HCT116 (cell line): ENCODE data around the gene SLC39A12. TPM values are rescaled to one million over a fixed set of nuclear protein-coding genes. Genes with fewer than 3 reads are reported as not detected.

Source experiments
- ATAC-seq: fragments of 200-7000 bp; cut with Tn5 transposase; 2 replicates; pipeline ENCODE4 v1.9.1; 2020; ENCODE audit warnings: mild to moderate bottlenecking, moderate library complexity
- BruUV-seq: library from RNA; stranded (reverse); fragments of 400-500 nt; replicated peaks from 2 replicates; lab custom pipeline; 2021; lab: Mats Ljungman, UMichigan
- CTCF ChIA-PET: fragments of 300-600 bp; sonication (Branson Sonifier 250); formaldehyde crosslinking; loops from one replicate; lab custom pipeline; 2021; ENCODE audit warnings: antibody characterized with exemption; lab: Charles Lee
- POLR2A ChIA-PET: fragments of 300-600, 350-600 bp; sonication (Branson Sonifier 250); formaldehyde crosslinking; loops from one replicate; lab custom pipeline; 2021; ENCODE audit warnings: antibody characterized with exemption; lab: Charles Lee
- RAD21 ChIA-PET, 2 experiments: fragments of 300-600 bp; sonication (Branson Sonifier 250); formaldehyde crosslinking; loops; one replicate each; lab custom pipeline; 2023; ENCODE audit warnings: low total read pairs in 2 of 2; ENCODE audit not compliant: uncharacterized antibody in 2 of 2, unreplicated experiment in 2 of 2, low non-redundant PET in 1 of 2; lab: Charles Lee
- DNase-seq: peaks from one replicate; pipeline ENCODE4 v3.0.0-alpha.2; 2010; ENCODE audit warnings: low read depth, low spot score
- H2AFZ ChIP-seq: fragments of 200-600 bp; shearing (Covaris generic), sonication (generic); 2 replicates; pipeline ENCODE4 v1.6.1; 2017; ENCODE audit warnings: low read depth, mixed run types, mixed read lengths, antibody characterized with exemption, low read length; ENCODE audit not compliant: poor library complexity, severe bottlenecking
- H3K27ac ChIP-seq: 2 replicates; pipeline ENCODE4 v1.5.1; 2012; ENCODE audit warnings: low read depth, low read length
- H3K27me3 ChIP-seq: fragments of 200-600 bp; sonication (generic); 2 replicates; pipeline ENCODE4 v1.6.1; 2016; ENCODE audit warnings: mixed run types, low read length, mixed read lengths; ENCODE audit not compliant: insufficient read depth
- H3K36me3 ChIP-seq, 2 experiments: fragments of 200-500 bp in 1 of 2; fragments of 200-600 bp in 1 of 2; sonication (Bioruptor generic) in 1 of 2; sonication (generic) in 1 of 2; 2 replicates each; pipeline versions ENCODE4 v1.5.1 to v1.6.1; 2014 to 2016; ENCODE audit warnings: low read length in 2 of 2, inconsistent platforms in 1 of 2, mixed read lengths in 1 of 2, mixed run types in 1 of 2; ENCODE audit not compliant: insufficient read depth in 2 of 2, control insufficient read depth in 1 of 2
- H3K4me1 ChIP-seq, 2 experiments: fragments of 200-600 bp in 1 of 2; sonication (generic) in 1 of 2; 2 replicates each; pipeline versions ENCODE4 v1.5.1 to v1.6.1; 2012 to 2017; ENCODE audit warnings: low read length in 2 of 2, inconsistent platforms in 1 of 2, mild to moderate bottlenecking in 1 of 2, mixed read lengths in 1 of 2, mixed run types in 1 of 2, moderate library complexity in 1 of 2; ENCODE audit not compliant: insufficient read depth in 2 of 2, control insufficient read depth in 1 of 2
- H3K4me2 ChIP-seq: fragments of 200-600 bp; sonication (generic); 2 replicates; pipeline ENCODE4 v1.6.1; 2017; ENCODE audit warnings: mixed run types, low read length, mixed read lengths
- H3K4me3 ChIP-seq, 2 experiments: fragments of 200-600 bp in 1 of 2; sonication (generic) in 1 of 2; replicated peaks in 1 of 2; 2 replicates each; pipeline ENCODE4 v1.5.1; 2011 to 2016; ENCODE audit warnings: low read length in 2 of 2, control low read depth in 1 of 2, low read depth in 1 of 2, mild to moderate bottlenecking in 1 of 2, mixed read lengths in 1 of 2, mixed run types in 1 of 2
- H3K79me2 ChIP-seq: fragments of 200-600 bp; sonication (generic); 2 replicates; pipeline ENCODE4 v1.6.1; 2017; ENCODE audit warnings: mild to moderate bottlenecking, mixed run types, low read length, moderate library complexity, mixed read lengths; ENCODE audit not compliant: insufficient read depth
- H3K9ac ChIP-seq: fragments of 200-600 bp; sonication (generic); 2 replicates; pipeline ENCODE4 v1.6.1; 2016; ENCODE audit warnings: low read length, mixed read lengths
- H3K9me2 ChIP-seq: fragments of 200-600 bp; sonication (generic), shearing (Covaris generic); 2 replicates; pipeline ENCODE4 v1.6.1; 2017; ENCODE audit warnings: mixed run types, mild to moderate bottlenecking, moderate library complexity; ENCODE audit not compliant: insufficient read depth
- H3K9me3 ChIP-seq, 2 experiments: fragments of 200-500 bp in 1 of 2; fragments of 200-600 bp in 1 of 2; sonication (Bioruptor generic) in 1 of 2; sonication (generic) in 1 of 2; 2 replicates each; pipeline ENCODE4 v1.6.1; 2014 to 2017; ENCODE audit warnings: low read length in 2 of 2, mixed read lengths in 2 of 2, inconsistent platforms in 1 of 2, low read depth in 1 of 2, mild to moderate bottlenecking in 1 of 2, mixed run types in 1 of 2, moderate library complexity in 1 of 2; ENCODE audit not compliant: control insufficient read depth in 1 of 2, insufficient read depth in 1 of 2
- H4K20me1 ChIP-seq: fragments of 200-600 bp; sonication (generic), shearing (Covaris generic); 2 replicates; pipeline ENCODE4 v1.6.1; 2017; ENCODE audit warnings: mixed run types, mild to moderate bottlenecking, moderate library complexity; ENCODE audit not compliant: insufficient read depth
- CBX3 ChIP-seq: IDR thresholded peaks from 2 replicates; pipeline ENCODE4 v1.6.1; 2012; ENCODE audit warnings: low read depth
- CEBPB ChIP-seq: IDR thresholded peaks from 2 replicates; pipeline ENCODE4 v1.6.1; 2012; ENCODE audit warnings: low read depth
- ELF1 ChIP-seq: IDR thresholded peaks from 2 replicates; pipeline ENCODE4 v1.6.1; 2012; ENCODE audit warnings: low read depth, borderline replicate concordance
- FOSL1 ChIP-seq: IDR thresholded peaks from 2 replicates; pipeline ENCODE4 v1.6.1; 2012; ENCODE audit warnings: low read depth
- SIN3A ChIP-seq: IDR thresholded peaks from 2 replicates; pipeline ENCODE4 v1.6.1; 2012; ENCODE audit warnings: low read depth
- SP1 ChIP-seq: IDR thresholded peaks from 2 replicates; pipeline ENCODE4 v1.6.1; 2012; ENCODE audit warnings: low read depth
- TCF7L2 ChIP-seq: IDR thresholded peaks from 2 replicates; pipeline ENCODE4 v1.7.0; 2011; ENCODE audit warnings: borderline replicate concordance, inconsistent platforms; ENCODE audit not compliant: insufficient read depth, insufficient read length; ENCODE audit errors: extremely low read depth
- intact Hi-C: fragments of 100-400 bp; cut with micrococcal nuclease; formaldehyde crosslinking; loops from 2 replicates; pipeline ENCODE4 v1.10.0; 2022
- total RNA-seq: library from RNA; stranded (reverse); gene quantifications from one replicate; pipeline ENCODE4 v1.2.1, GENCODE V29; 2021; ENCODE audit not compliant: unreplicated experiment
- TF ChIP-seq, protein P1 (sequence below): IDR thresholded peaks from 2 replicates; pipeline ENCODE4 v1.6.1; 2012; ENCODE audit warnings: low read depth

Gene SLC39A12
- total RNA-seq, 1 experiment from 2014 or later = not detected

- BruUV-seq = no TSS peak
- intact Hi-C loops = no loop called here
- Histone ChIP-seq H4K20me1 (no peaks in the 10 kb centered on the region), H3K79me2 (no peaks in the 10 kb centered on the region), H2AFZ (no peak overlapping the region), H3K4me3 (no peak overlapping the region), H3K4me1 (no peaks in the 10 kb centered on the region), H3K36me3 (no peaks in the 10 kb centered on the region), H3K9me3 (no peaks in the 10 kb centered on the region), H3K27me3 (peaks cover 5% of the 10 kb centered on the region), H3K27ac (no peak overlapping the region), H3K4me2 (no peak overlapping the region), H3K9ac (no peak overlapping the region), H3K9me2 (no peaks in the 10 kb centered on the region)
- ChIA-PET CTCF (no interaction called here), POLR2A (no interaction called here), RAD21 (no interaction called here)
- TF ChIP-seq CBX3 (no peak), SP1 (no peak), ELF1 (no peak), FOSL1 (no peak), CEBPB (no peak), SIN3A (no peak), TCF7L2 (no peak)
- TF ChIP-seq, protein P1, sequence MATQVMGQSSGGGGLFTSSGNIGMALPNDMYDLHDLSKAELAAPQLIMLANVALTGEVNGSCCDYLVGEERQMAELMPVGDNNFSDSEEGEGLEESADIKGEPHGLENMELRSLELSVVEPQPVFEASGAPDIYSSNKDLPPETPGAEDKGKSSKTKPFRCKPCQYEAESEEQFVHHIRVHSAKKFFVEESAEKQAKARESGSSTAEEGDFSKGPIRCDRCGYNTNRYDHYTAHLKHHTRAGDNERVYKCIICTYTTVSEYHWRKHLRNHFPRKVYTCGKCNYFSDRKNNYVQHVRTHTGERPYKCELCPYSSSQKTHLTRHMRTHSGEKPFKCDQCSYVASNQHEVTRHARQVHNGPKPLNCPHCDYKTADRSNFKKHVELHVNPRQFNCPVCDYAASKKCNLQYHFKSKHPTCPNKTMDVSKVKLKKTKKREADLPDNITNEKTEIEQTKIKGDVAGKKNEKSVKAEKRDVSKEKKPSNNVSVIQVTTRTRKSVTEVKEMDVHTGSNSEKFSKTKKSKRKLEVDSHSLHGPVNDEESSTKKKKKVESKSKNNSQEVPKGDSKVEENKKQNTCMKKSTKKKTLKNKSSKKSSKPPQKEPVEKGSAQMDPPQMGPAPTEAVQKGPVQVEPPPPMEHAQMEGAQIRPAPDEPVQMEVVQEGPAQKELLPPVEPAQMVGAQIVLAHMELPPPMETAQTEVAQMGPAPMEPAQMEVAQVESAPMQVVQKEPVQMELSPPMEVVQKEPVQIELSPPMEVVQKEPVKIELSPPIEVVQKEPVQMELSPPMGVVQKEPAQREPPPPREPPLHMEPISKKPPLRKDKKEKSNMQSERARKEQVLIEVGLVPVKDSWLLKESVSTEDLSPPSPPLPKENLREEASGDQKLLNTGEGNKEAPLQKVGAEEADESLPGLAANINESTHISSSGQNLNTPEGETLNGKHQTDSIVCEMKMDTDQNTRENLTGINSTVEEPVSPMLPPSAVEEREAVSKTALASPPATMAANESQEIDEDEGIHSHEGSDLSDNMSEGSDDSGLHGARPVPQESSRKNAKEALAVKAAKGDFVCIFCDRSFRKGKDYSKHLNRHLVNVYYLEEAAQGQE = no peak
- DNase-seq (no peak), ATAC-seq (no peak)
Observed at GRCh38 chr10:18073314-18073713, 121.6 kb downstream of the SLC39A12 start.
